ENCODE data around the gene DLG5. TPM values are rescaled to one million over a fixed set of nuclear protein-coding genes. Genes with fewer than 3 reads are reported as not detected.

Gene DLG5
- total and polyA plus RNA-seq, 4 donors: 1.2 to 7.1 (median 4.6) TPM

DNA sequence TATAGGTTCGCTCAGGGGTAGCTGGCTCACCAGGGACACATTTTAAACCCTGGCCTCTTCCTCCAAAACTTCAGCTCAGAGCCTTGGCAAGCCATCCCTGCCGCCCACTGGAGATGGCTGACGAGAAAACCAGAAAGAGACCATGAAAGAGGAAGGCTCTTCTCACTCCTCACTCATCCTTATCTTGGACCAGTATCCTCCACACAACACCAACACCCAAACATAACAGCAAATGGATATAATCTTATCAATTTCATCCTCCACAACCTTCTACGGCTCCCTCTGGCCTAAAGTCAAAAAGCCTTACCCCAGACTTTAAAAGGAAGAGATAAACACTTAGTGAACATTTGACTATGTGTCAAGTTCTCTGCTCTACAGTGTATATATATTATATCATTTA, 26.9 kb downstream of the DLG5 start:
- Histone ChIP-seq H3K27ac (ENCODE audit: low read depth in 1 of 2, low read length in 2 of 2) (no peak overlapping the region), H3K4me3 (ENCODE audit: low read depth in 1 of 3, low read length in 3 of 3) (no peak overlapping the region), H3K27me3 (ENCODE audit: control insufficient read depth in 4 of 4, insufficient read depth in 4 of 4, low read length in 3 of 4) (no peaks in the 10 kb centered on the region), H3K9me3 (ENCODE audit: control insufficient read depth in 4 of 4, low read length in 3 of 4) (no peaks in the 10 kb centered on the region), H3K36me3 (ENCODE audit: control insufficient read depth in 4 of 4, insufficient read depth in 3 of 4, low read depth in 1 of 4, low read length in 3 of 4) (no peaks in the 10 kb centered on the region), H3K9ac (ENCODE audit: low read depth in 1 of 2, low read length in 2 of 2) (no peak overlapping the region), H3K4me1 (ENCODE audit: control insufficient read depth in 4 of 4, insufficient read depth in 4 of 4, low read length in 3 of 4) (peaks cover 10 to 30% (median 21%) of the 10 kb centered on the region in 4 donors)
- TF ChIP-seq, protein P1, sequence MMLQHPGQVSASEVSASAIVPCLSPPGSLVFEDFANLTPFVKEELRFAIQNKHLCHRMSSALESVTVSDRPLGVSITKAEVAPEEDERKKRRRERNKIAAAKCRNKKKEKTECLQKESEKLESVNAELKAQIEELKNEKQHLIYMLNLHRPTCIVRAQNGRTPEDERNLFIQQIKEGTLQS (IDR thresholded peaks at IDR 0.05): no peak
- TF ChIP-seq EGR1 (IDR thresholded peaks at IDR 0.05; ENCODE audit: low read depth in 2 of 2): no peak
- TF ChIP-seq SP1 (IDR thresholded peaks at IDR 0.05): no peak
- no peak for TF ChIP-seq NR2F2 (IDR thresholded peaks at IDR 0.05)
- TF ChIP-seq, protein P2, sequence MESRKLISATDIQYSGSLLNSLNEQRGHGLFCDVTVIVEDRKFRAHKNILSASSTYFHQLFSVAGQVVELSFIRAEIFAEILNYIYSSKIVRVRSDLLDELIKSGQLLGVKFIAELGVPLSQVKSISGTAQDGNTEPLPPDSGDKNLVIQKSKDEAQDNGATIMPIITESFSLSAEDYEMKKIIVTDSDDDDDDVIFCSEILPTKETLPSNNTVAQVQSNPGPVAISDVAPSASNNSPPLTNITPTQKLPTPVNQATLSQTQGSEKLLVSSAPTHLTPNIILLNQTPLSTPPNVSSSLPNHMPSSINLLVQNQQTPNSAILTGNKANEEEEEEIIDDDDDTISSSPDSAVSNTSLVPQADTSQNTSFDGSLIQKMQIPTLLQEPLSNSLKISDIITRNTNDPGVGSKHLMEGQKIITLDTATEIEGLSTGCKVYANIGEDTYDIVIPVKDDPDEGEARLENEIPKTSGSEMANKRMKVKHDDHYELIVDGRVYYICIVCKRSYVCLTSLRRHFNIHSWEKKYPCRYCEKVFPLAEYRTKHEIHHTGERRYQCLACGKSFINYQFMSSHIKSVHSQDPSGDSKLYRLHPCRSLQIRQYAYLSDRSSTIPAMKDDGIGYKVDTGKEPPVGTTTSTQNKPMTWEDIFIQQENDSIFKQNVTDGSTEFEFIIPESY (IDR thresholded peaks at IDR 0.05): no peak
- TF ChIP-seq JUND (IDR thresholded peaks at IDR 0.05): no peak
- no peak for TF ChIP-seq GABPA (IDR thresholded peaks at IDR 0.05 in 1 of 2, conservative IDR thresholded peaks at IDR 0.05 in 1 of 2)
- no peak for TF ChIP-seq FOXA1 (IDR thresholded peaks at IDR 0.05)
- TF ChIP-seq, protein P3, sequence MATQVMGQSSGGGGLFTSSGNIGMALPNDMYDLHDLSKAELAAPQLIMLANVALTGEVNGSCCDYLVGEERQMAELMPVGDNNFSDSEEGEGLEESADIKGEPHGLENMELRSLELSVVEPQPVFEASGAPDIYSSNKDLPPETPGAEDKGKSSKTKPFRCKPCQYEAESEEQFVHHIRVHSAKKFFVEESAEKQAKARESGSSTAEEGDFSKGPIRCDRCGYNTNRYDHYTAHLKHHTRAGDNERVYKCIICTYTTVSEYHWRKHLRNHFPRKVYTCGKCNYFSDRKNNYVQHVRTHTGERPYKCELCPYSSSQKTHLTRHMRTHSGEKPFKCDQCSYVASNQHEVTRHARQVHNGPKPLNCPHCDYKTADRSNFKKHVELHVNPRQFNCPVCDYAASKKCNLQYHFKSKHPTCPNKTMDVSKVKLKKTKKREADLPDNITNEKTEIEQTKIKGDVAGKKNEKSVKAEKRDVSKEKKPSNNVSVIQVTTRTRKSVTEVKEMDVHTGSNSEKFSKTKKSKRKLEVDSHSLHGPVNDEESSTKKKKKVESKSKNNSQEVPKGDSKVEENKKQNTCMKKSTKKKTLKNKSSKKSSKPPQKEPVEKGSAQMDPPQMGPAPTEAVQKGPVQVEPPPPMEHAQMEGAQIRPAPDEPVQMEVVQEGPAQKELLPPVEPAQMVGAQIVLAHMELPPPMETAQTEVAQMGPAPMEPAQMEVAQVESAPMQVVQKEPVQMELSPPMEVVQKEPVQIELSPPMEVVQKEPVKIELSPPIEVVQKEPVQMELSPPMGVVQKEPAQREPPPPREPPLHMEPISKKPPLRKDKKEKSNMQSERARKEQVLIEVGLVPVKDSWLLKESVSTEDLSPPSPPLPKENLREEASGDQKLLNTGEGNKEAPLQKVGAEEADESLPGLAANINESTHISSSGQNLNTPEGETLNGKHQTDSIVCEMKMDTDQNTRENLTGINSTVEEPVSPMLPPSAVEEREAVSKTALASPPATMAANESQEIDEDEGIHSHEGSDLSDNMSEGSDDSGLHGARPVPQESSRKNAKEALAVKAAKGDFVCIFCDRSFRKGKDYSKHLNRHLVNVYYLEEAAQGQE (IDR thresholded peaks at IDR 0.05): no peak
- TF ChIP-seq HNF4A (conservative IDR thresholded peaks at IDR 0.05): no peak
- TF ChIP-seq RXRA (IDR thresholded peaks at IDR 0.05): no peak
- no peak for TF ChIP-seq FOXA2 (IDR thresholded peaks at IDR 0.05)
- TF ChIP-seq, protein P4, sequence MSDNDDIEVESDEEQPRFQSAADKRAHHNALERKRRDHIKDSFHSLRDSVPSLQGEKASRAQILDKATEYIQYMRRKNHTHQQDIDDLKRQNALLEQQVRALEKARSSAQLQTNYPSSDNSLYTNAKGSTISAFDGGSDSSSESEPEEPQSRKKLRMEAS (IDR thresholded peaks at IDR 0.05): no peak
- TF ChIP-seq TAF1 (conservative IDR thresholded peaks at IDR 0.05): no peak
- no peak for TF ChIP-seq HNF4G (IDR thresholded peaks at IDR 0.05)
- TF ChIP-seq, protein P5, sequence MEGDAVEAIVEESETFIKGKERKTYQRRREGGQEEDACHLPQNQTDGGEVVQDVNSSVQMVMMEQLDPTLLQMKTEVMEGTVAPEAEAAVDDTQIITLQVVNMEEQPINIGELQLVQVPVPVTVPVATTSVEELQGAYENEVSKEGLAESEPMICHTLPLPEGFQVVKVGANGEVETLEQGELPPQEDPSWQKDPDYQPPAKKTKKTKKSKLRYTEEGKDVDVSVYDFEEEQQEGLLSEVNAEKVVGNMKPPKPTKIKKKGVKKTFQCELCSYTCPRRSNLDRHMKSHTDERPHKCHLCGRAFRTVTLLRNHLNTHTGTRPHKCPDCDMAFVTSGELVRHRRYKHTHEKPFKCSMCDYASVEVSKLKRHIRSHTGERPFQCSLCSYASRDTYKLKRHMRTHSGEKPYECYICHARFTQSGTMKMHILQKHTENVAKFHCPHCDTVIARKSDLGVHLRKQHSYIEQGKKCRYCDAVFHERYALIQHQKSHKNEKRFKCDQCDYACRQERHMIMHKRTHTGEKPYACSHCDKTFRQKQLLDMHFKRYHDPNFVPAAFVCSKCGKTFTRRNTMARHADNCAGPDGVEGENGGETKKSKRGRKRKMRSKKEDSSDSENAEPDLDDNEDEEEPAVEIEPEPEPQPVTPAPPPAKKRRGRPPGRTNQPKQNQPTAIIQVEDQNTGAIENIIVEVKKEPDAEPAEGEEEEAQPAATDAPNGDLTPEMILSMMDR (IDR thresholded peaks at IDR 0.05; ENCODE audit: low read depth, low read length, missing input control): no peak
- DNase-seq (ENCODE audit: low spot score): no peak
- 80% methylated on average over 4 of the region's 4 CpGs for WGBS

DNA sequence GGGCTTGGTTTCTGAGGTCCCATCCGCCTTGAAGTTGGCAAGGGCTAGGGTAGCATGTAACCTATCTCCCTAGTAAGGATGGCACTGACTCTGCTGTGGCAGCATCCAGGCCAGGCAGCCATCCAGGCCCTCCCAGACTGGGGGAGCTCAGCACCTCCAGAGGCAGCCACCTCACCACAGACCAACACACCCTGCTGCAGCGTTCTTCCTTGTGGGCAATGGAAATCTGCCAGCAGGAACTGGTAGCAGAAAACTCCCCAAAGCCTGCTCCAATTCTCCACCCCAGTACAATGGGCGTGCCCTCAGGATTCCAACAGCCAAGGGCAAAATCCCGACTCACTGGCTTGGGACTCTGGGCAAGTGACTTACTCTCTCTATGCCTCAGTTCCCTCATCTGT, 27.5 kb downstream of the DLG5 start:
- 63% methylated on average over 4 of the region's 4 CpGs for WGBS
- no peak overlapping the region for H3K4me3 ChIP-seq (ENCODE audit: low read depth in 1 of 3, low read length in 3 of 3)
- H3K4me1 ChIP-seq (ENCODE audit: control insufficient read depth in 4 of 4, insufficient read depth in 4 of 4, low read length in 3 of 4): peaks cover 10 to 30% (median 21%) of the 10 kb centered on the region in 4 donors
- no peaks in the 10 kb centered on the region for H3K9me3 ChIP-seq (ENCODE audit: control insufficient read depth in 4 of 4, low read length in 3 of 4)
- no peak overlapping the region for H3K9ac ChIP-seq (ENCODE audit: low read depth in 1 of 2, low read length in 2 of 2)
- no peaks in the 10 kb centered on the region for H3K36me3 ChIP-seq (ENCODE audit: control insufficient read depth in 4 of 4, insufficient read depth in 3 of 4, low read depth in 1 of 4, low read length in 3 of 4)
- H3K27me3 ChIP-seq (ENCODE audit: control insufficient read depth in 4 of 4, insufficient read depth in 4 of 4, low read length in 3 of 4): no peaks in the 10 kb centered on the region
- H3K27ac ChIP-seq (ENCODE audit: low read depth in 1 of 2, low read length in 2 of 2): no peak overlapping the region
- DNase-seq (ENCODE audit: low spot score): no peak
- TF ChIP-seq, protein P1 (IDR thresholded peaks at IDR 0.05): no peak
- TF ChIP-seq HNF4G (IDR thresholded peaks at IDR 0.05) (no peak), RXRA (IDR thresholded peaks at IDR 0.05) (no peak), SP1 (IDR thresholded peaks at IDR 0.05) (no peak), FOXA1 (IDR thresholded peaks at IDR 0.05) (no peak), TAF1 (conservative IDR thresholded peaks at IDR 0.05) (no peak), EGR1 (IDR thresholded peaks at IDR 0.05; ENCODE audit: low read depth in 2 of 2) (no peak), GABPA (IDR thresholded peaks at IDR 0.05 in 1 of 2, conservative IDR thresholded peaks at IDR 0.05 in 1 of 2) (no peak), FOXA2 (IDR thresholded peaks at IDR 0.05) (no peak), YY1 (IDR thresholded peaks at IDR 0.05) (no peak)
- TF ChIP-seq, protein P3 (IDR thresholded peaks at IDR 0.05): no peak
- TF ChIP-seq, protein P2 (IDR thresholded peaks at IDR 0.05): no peak
